HCT116 (cell line): ENCODE measurements around the gene HLA-B.

ENCODE experiments used
- CBX3 ChIP-seq: IDR thresholded peaks from 2 replicates; pipeline ENCODE4 v1.6.1; 2012; ENCODE audit warnings: low read depth
- CTCF ChIP-seq, 3 experiments: fragments of 200-600 bp in 1 of 3; sonication (generic) in 1 of 3; IDR thresholded peaks in 2 of 3; conservative IDR thresholded peaks in 1 of 3; 2 replicates each; pipeline ENCODE4 v1.5.1; 2012 to 2017; ENCODE audit warnings: low read depth in 2 of 3, low read length in 2 of 3, antibody characterized with exemption in 1 of 3, borderline replicate concordance in 1 of 3, control low read depth in 1 of 3, mild to moderate bottlenecking in 1 of 3, mixed read lengths in 1 of 3, mixed run types in 1 of 3, moderate library complexity in 1 of 3; ENCODE audit not compliant: insufficient read depth in 1 of 3
- EZH2 ChIP-seq: fragments of 200-600 bp; sonication (generic); IDR thresholded peaks from 2 replicates; pipeline ENCODE4 v1.6.1; 2017; ENCODE audit warnings: antibody characterized with exemption, mixed run types
- POLR2A ChIP-seq: IDR thresholded peaks from 2 replicates; pipeline ENCODE4 v1.7.0; 2011; ENCODE audit warnings: borderline replicate concordance; ENCODE audit not compliant: insufficient read depth, insufficient read length; ENCODE audit errors: extremely low read depth
- POLR2AphosphoS5 ChIP-seq: IDR thresholded peaks from 2 replicates; pipeline ENCODE4 v1.6.1; 2011; ENCODE audit warnings: mild to moderate bottlenecking, low read depth, low read length, moderate library complexity
- TF ChIP-seq, protein P1 (sequence below): IDR thresholded peaks from 2 replicates; pipeline ENCODE4 v1.6.1; 2012
- TF ChIP-seq, protein P2 (sequence below): IDR thresholded peaks from 2 replicates; pipeline ENCODE4 v1.6.1; 2011; ENCODE audit warnings: mild to moderate bottlenecking, low read length, moderate library complexity; ENCODE audit not compliant: insufficient replicate concordance; ENCODE audit errors: extremely low read depth

DNA sequence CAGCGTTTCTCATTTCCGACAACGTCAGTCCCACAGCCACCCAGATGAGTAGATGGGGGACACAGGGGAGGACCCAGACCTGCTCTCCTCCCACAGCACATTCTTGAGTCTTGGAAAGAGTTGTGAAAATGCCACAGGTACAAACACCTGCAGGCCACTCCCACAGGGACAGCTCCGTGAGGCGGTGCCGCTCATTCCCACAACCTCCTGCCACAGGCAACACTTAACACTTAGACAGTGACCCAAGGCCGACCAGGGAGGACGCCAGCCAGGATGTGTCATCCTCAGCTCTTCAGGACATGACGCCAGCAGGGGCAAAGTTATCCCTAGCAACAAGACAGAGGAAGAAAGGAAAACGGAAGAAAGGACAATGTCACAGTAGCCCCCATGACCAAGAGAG, 22.9 kb upstream of the HLA-B start:
- TF ChIP-seq POLR2AphosphoS5 (no peak), CTCF (IDR thresholded peaks at IDR 0.05 in 2 of 3, conservative IDR thresholded peaks at IDR 0.05 in 1 of 3; ENCODE audit: borderline replicate concordance in 1 of 3, insufficient read depth in 1 of 3, low read depth in 2 of 3, low read length in 2 of 3) (no peak), CBX3 (no peak), POLR2A (no peak), EZH2 (no peak)
- TF ChIP-seq, protein P1, sequence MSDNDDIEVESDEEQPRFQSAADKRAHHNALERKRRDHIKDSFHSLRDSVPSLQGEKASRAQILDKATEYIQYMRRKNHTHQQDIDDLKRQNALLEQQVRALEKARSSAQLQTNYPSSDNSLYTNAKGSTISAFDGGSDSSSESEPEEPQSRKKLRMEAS = no peak
- TF ChIP-seq, protein P2, sequence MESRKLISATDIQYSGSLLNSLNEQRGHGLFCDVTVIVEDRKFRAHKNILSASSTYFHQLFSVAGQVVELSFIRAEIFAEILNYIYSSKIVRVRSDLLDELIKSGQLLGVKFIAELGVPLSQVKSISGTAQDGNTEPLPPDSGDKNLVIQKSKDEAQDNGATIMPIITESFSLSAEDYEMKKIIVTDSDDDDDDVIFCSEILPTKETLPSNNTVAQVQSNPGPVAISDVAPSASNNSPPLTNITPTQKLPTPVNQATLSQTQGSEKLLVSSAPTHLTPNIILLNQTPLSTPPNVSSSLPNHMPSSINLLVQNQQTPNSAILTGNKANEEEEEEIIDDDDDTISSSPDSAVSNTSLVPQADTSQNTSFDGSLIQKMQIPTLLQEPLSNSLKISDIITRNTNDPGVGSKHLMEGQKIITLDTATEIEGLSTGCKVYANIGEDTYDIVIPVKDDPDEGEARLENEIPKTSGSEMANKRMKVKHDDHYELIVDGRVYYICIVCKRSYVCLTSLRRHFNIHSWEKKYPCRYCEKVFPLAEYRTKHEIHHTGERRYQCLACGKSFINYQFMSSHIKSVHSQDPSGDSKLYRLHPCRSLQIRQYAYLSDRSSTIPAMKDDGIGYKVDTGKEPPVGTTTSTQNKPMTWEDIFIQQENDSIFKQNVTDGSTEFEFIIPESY = no peak
